C4-2B (cell line): Measurements from ENCODE around the gene TRIAP1.
"Not testable (repeated sequence)": the region's sequence is repeated elsewhere in the genome, so short reads cannot be mapped to it uniquely, and the experiment has no call there.

Source experiments
- H3K27ac ChIP-seq: fragments of 450-650 bp; 2 replicates; pipeline ENCODE4 v1.5.1; 2017
- ZFX ChIP-seq: fragments of 450-650 bp; IDR thresholded peaks from 2 replicates; pipeline ENCODE4 v1.6.1; 2017
- TF ChIP-seq, protein P1 (sequence below): fragments of 450-650 bp; conservative IDR thresholded peaks from 2 replicates; pipeline ENCODE4 v1.5.1; 2017; ENCODE audit warnings: mild to moderate bottlenecking

TRIAP1 gene

DNA sequence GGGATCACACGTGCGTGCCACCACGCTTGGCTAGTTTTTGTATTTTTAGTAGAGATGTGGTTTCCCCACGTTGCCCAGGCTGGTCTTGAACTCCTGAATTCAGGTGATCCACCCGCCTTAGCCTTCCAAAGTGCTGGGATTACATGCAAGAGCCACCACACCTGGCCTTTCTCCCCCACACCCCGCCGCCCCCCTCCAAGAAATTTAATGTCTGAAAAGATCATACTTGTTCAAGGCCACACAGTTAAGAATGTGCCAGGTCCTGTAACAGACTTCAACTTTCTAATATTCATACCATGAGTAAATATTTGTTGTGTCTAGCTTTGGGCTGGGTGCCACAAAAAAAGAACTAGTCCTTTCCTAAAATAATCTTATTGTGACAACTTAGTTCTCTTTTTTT lies 9.1 kb upstream of the TRIAP1 start:
- H3K27ac ChIP-seq, result peak overlapping the region; percentile 12; the same call in 1 of the 2 replicates
- TF ChIP-seq, protein P1, sequence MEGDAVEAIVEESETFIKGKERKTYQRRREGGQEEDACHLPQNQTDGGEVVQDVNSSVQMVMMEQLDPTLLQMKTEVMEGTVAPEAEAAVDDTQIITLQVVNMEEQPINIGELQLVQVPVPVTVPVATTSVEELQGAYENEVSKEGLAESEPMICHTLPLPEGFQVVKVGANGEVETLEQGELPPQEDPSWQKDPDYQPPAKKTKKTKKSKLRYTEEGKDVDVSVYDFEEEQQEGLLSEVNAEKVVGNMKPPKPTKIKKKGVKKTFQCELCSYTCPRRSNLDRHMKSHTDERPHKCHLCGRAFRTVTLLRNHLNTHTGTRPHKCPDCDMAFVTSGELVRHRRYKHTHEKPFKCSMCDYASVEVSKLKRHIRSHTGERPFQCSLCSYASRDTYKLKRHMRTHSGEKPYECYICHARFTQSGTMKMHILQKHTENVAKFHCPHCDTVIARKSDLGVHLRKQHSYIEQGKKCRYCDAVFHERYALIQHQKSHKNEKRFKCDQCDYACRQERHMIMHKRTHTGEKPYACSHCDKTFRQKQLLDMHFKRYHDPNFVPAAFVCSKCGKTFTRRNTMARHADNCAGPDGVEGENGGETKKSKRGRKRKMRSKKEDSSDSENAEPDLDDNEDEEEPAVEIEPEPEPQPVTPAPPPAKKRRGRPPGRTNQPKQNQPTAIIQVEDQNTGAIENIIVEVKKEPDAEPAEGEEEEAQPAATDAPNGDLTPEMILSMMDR, result no peak
- TF ChIP-seq ZFX, result no peak

DNA sequence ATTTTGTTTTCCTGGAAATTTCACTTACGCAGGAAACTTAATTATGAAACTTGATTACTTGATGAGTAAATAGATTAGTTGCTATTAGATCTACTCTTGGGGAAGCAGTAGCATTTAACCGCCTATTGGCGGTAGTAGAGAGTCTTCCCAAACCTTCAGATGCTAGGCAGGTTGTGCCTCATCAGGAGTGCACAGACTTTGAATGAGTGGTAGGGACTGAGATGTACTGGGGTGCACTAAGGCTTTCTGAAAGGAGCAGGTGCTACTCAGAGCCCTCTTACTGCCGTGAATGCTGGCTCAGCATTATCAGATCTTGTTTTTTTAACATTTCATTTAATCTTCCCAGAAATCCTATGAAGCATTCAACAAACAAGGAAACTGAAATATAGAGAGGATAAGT lies 7.8 kb upstream of the TRIAP1 start:
- H3K27ac ChIP-seq, result no peak overlapping the region
- no peak for TF ChIP-seq ZFX
- TF ChIP-seq, protein P1, result peak; percentile 84

DNA sequence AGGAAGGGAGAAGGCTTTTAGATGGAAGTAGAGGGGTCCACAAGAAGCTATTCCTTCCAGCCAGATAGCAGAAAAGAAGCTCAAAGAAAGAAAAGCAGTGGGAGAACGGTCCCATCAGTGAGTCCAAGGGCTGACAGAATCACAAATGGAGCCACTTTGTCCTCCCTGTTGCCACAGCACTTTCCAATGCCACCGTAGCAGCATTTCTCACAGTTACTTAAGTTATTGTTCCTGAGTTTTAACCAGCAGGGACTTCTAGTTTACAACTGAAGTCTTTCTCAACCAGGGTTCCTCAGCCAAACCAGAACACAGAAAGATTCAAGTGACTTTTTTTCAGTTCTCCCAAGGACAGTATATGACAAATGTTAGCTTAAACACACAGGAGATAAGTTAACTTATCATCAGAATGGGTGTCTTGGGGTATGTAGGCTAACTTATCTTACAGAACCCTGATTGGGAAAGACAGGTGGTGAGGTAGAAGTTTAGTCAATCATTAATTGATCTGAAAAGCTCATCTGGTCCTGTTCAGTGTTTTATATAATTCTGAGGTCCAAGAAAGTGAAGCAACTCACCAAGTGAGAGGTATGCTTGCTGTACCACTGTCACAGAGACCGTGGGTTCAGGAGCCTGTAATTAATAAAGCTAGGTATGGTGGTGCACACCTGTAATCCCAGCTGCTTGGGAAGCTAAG lies 7.0 kb upstream of the TRIAP1 start:
- no peak overlapping the region for H3K27ac ChIP-seq
- TF ChIP-seq ZFX, result no peak
- TF ChIP-seq, protein P1, result no peak

DNA sequence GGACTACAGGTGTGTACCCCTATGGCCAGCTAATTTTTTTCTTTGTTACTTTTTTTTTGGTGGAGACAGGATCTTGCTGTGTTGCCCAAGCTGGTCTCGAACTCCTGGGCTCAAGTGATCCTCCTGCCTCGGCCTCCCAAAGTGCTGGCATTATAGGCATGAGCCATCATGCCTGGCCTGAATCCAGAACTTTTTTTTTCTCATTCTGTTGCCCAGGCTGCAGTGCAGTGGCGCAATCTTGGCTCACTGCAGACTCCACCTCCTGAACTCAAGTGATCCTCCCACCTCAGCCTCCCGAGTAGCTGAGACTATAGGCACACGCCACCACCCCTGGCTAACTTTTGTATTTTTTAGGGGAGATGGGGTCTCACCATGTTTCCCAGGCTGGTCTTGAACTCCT lies 6.3 kb upstream of the TRIAP1 start:
- not testable (repeated sequence) for H3K27ac ChIP-seq

DNA sequence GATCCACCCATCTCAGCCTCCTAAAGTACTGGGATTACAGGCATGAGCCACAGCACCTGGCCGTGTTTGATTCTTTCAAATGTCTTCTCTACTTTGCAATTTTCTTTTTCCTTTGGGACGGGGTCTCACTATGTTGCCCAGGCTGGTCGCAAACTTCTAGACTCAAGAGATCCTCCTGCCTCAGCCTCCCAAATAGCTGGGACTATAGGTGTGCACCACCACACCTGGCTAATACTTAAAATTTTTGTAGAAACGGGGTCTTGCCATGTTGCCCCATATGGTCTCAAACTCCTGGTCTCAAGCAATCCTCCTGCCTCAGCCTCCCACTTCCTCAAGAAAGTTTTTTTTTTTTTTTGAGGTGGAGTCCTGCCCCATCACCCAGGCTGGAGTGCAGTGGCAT lies 1.8 kb upstream of the TRIAP1 start:
- H3K27ac ChIP-seq, result no peak overlapping the region
- TF ChIP-seq, protein P1, result no peak
- no peak for TF ChIP-seq ZFX

DNA sequence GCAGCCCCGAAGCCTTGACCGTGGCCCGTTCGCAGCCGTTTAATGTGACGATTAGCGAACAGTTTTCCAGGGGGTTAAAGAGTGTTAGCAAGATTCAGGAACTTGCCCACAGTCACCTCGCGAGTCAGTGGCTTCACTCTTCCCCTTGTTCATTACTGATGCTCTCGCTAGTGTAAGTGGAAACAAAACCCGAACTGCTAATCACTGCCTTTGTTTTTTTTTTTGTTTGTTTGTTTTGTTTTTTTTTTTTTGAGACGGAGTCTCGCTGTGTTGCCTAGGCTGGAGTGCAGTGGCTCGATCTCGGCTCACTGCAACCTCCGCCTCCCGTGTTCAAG lies 627 bp upstream of the TRIAP1 start:
- H3K27ac ChIP-seq, result peak overlapping the region; percentile 79

DNA sequence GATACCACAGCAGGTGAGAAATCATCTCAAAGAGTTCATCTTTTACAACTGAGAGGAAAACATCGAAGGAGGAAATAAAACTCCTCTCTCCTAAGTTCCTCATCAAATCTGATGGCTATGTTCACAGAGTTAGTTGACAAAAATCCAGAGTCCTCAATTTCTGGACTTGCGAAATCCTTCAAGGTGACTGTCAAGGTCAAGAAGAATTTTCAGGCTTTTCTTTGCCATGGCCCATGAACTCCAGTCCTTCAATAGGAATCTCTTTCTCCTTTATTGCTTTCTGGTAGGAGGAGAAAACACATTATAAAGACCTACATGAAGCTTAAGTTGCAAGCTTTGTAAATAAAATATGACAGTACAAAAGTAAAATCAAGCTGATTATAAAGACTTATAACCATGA lies 1.5 kb downstream of the TRIAP1 start:
- H3K27ac ChIP-seq, result no peak overlapping the region; the same call in 1 of the 2 replicates
- TF ChIP-seq, protein P1, result no peak
- TF ChIP-seq ZFX, result no peak

DNA sequence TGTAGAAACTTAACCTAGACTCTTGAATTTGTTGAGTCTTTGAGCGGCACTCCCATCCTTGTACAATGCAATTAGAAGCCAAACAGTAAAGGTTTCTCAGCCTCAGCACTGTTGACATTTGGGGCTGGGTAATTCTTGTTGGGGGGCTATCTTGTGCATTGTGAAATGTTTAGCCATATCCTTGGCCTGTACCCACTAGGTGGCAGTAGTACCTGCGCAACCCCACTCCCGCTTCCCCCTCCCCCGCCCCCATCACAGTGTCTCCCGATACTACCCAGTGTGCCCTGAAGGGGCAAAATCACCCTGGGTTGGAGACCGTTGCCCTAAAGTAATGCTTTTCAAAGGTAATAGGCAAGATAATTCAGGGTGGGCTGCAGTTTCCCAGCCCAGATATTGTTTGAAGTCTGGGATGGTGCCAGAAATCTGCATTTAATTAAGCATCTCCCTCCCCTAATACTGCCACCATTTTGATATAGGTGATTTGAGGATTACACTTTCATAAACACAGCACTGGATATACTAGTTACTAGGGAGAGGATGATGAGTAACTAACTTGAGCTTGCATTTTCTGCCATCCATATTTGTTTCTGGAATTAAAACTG lies 6.4 kb downstream of the TRIAP1 start:
- TF ChIP-seq, protein P1, result peak; percentile 77
- TF ChIP-seq ZFX, result no peak
- no peak overlapping the region for H3K27ac ChIP-seq
